OCI-LY3 (cell line): ENCODE data around the gene POLRMT.
"Not testable (repeated sequence)": the region's sequence is repeated elsewhere in the genome, so short reads cannot be mapped to it uniquely, and the experiment has no call there.

Experiments used
- H2AFZ ChIP-seq: fragments of 200-600, 300-600 bp; shearing (Covaris generic); 2 replicates; pipeline ENCODE4 v1.6.0; 2014; ENCODE audit warnings: antibody characterized with exemption, low read depth, low read length
- H3K27ac ChIP-seq: fragments of 200-600, 300-600 bp; sonication (generic); 2 replicates; pipeline ENCODE4 v1.5.1; 2014; ENCODE audit warnings: mild to moderate bottlenecking, low read length, moderate library complexity, mixed read lengths
- H3K27me3 ChIP-seq: fragments of 200-600, 300-600 bp; sonication (generic); 2 replicates; pipeline ENCODE4 v1.6.1; 2014; ENCODE audit warnings: low read depth, low read length, mixed read lengths
- H3K36me3 ChIP-seq: fragments of 200-600, 300-600 bp; sonication (generic); replicated peaks from 2 replicates; pipeline ENCODE3; 2014; ENCODE audit warnings: low read depth, low read length, mixed read lengths
- H3K4me1 ChIP-seq: fragments of 300-600, 200-600 bp; sonication (generic); 2 replicates; pipeline ENCODE4 v1.6.1; 2014; ENCODE audit warnings: low read length, mixed read lengths
- H3K4me2 ChIP-seq: fragments of 200-600, 300-600 bp; sonication (generic); 2 replicates; pipeline ENCODE4 v1.6.1; 2014; ENCODE audit warnings: low read length, mixed read lengths
- H3K4me3 ChIP-seq: fragments of 300-600, 200-600 bp; sonication (generic); 2 replicates; pipeline ENCODE4 v1.5.1; 2014; ENCODE audit warnings: antibody characterized with exemption, mild to moderate bottlenecking, low read length, moderate library complexity
- H3K79me2 ChIP-seq: fragments of 300-600, 200-600 bp; shearing (Covaris generic); 2 replicates; pipeline ENCODE4 v1.6.1; 2014; ENCODE audit warnings: mild to moderate bottlenecking, low read length, mixed read lengths
- H3K9ac ChIP-seq: fragments of 300-600, 200-600 bp; shearing (Covaris generic); 2 replicates; pipeline ENCODE4 v1.6.0; 2014; ENCODE audit warnings: mild to moderate bottlenecking, low read length, moderate library complexity
- H3K9me3 ChIP-seq: fragments of 200-600, 300-600 bp; shearing (Covaris generic); 2 replicates; pipeline ENCODE4 v1.6.1; 2014; ENCODE audit warnings: low read length, mixed read lengths; ENCODE audit not compliant: insufficient read depth
- H4K20me1 ChIP-seq: fragments of 200-600, 300-600 bp; sonication (generic); 2 replicates; pipeline ENCODE4 v1.6.1; 2016; ENCODE audit warnings: low read length, mixed read lengths; ENCODE audit not compliant: insufficient read depth
- CTCF ChIP-seq: fragments of 200-600, 300-600 bp; sonication (generic); IDR thresholded peaks from 2 replicates; pipeline ENCODE4 v1.5.1; 2014; ENCODE audit warnings: antibody characterized with exemption, low read length, low read depth
- EZH2phosphoT487 ChIP-seq: fragments of 200-600 bp; shearing (Covaris generic); IDR thresholded peaks from 2 replicates; pipeline ENCODE4 v1.6.1; 2018; ENCODE audit warnings: antibody characterized with exemption, mixed run types, low read depth

Gene POLRMT

GRCh38 chr19:608155-609003 lies 25.0 kb downstream of the POLRMT start:
- Histone ChIP-seq H3K4me1 (peaks cover 12% of the 10 kb centered on the region; the same call in 1 of the 2 replicates), H2AFZ (no peak overlapping the region), H3K4me2 (0 out of 2 replicates have a peak overlapping the region, but pooled peaks have one; percentile 21), H3K9me3 (no peaks in the 10 kb centered on the region), H3K9ac (no peak overlapping the region; the same call in 1 of the 2 replicates), H3K36me3 (peaks cover 7% of the 10 kb centered on the region), H4K20me1 (no peaks in the 10 kb centered on the region), H3K27me3 (no peaks in the 10 kb centered on the region), H3K79me2 (no peaks in the 10 kb centered on the region), H3K4me3 (no peak overlapping the region), H3K27ac (no peak overlapping the region)
- TF ChIP-seq CTCF (no peak), EZH2phosphoT487 (no peak)

DNA sequence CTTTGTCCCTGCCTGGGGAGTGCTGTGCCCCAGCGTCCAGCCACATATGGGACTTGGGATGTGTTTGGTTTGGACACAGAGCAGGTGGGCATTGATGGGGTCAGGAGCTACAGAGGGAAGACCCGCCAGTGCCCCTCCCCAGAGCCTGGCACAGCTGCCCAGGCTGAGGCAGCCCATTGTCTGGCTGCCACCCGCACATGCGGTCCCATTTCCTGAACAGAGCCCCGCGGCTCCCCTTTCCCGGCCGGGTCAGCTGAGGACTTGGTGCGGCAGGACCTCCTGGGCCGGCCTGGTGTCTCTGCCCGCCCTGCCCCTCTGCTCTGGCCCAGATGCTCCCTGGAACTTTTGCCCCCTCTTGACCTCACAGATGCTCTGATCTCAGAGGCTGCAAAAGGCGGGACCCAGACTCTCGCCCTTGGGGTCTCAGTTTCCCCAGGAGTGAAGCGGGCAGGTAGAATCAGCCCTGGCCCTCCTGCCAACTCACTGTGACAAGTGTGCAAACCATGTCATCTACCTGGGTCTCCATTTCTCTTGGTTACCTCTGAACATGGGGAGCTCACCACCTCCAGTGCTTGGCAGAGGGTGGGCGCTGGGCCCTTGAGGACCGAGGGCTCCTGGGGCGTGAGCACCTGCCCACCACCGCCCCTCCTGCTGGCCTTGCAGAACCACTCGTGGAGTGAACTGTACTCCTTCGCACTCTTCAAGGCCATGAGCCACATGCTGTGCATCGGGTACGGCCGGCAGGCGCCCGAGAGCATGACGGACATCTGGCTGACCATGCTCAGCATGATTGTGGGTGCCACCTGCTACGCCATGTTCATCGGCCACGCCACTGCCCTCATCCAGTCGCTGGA lies 25.8 kb downstream of the POLRMT start:
- H3K4me2 ChIP-seq: no peak overlapping the region

GRCh38 chr19:605061-605971 lies 28.0 kb downstream of the POLRMT start:
- not testable (repeated sequence) for H3K9me3 ChIP-seq, H4K20me1 ChIP-seq, H3K79me2 ChIP-seq, H3K27me3 ChIP-seq
- H3K9ac ChIP-seq: peak overlapping the region; percentile 82
- H3K4me2 ChIP-seq: peak overlapping the region; percentile 89
- H3K27ac ChIP-seq: peak overlapping the region; percentile 65
- peaks cover 12% of the 10 kb centered on the region; the same call in 1 of the 2 replicates for H3K4me1 ChIP-seq
- peaks cover 12% of the 10 kb centered on the region for H3K36me3 ChIP-seq
- peak overlapping the region; percentile 88 for H2AFZ ChIP-seq
- H3K4me3 ChIP-seq: peak overlapping the region; percentile 94
- TF ChIP-seq CTCF: peak; percentile 95

More for the DNA sequence above, 25.8 kb downstream of the POLRMT start:
- Histone ChIP-seq H3K9me3 (no peaks in the 10 kb centered on the region), H3K9ac (no peak overlapping the region), H3K79me2 (no peaks in the 10 kb centered on the region), H3K4me3 (no peak overlapping the region), H3K36me3 (peaks cover 6% of the 10 kb centered on the region), H4K20me1 (no peaks in the 10 kb centered on the region), H3K27ac (no peak overlapping the region), H2AFZ (no peak overlapping the region), H3K27me3 (no peaks in the 10 kb centered on the region), H3K4me1 (peaks cover 12% of the 10 kb centered on the region; the same call in 1 of the 2 replicates)
- TF ChIP-seq CTCF (no peak), EZH2phosphoT487 (no peak)
